Keratinocyte (primary cell): ENCODE data around the gene MLLT11. TPM values are rescaled to one million over a fixed set of nuclear protein-coding genes. Genes with fewer than 3 reads are reported as not detected.

Experiments
- DNase-seq: peaks from one replicate; pipeline ENCODE4 v3.0.0-alpha.2; 2011; ENCODE audit warnings: low read depth, missing footprints, low spot score
- FAIRE-seq: peaks from 2 replicates; lab custom pipeline; 2011; peaks lifted over from hg19 to GRCh38; lab: Jason Lieb, UNC
- H2AFZ ChIP-seq: 2 replicates; pipeline ENCODE4 v1.6.0; 2012; ENCODE audit warnings: low read length, control low read depth, inconsistent platforms; ENCODE audit not compliant: control insufficient read depth
- H3K27ac ChIP-seq: 2 replicates; pipeline ENCODE4 v1.5.1; 2011; ENCODE audit warnings: low read length; ENCODE audit not compliant: control insufficient read depth, insufficient read depth
- H3K27me3 ChIP-seq: 3 replicates; pipeline ENCODE4 v1.6.0; 2011; ENCODE audit warnings: low read length; ENCODE audit not compliant: control insufficient read depth, insufficient read depth; ENCODE audit errors: extremely low read depth
- H3K36me3 ChIP-seq, 2 experiments: 2 replicates in 1 of 2; 3 replicates in 1 of 2; pipeline ENCODE4 v1.5.1; 2011; ENCODE audit warnings: low read length in 2 of 2, mild to moderate bottlenecking in 1 of 2; ENCODE audit not compliant: control insufficient read depth in 2 of 2, insufficient read depth in 2 of 2; ENCODE audit errors: extremely low read depth in 1 of 2
- H3K4me1 ChIP-seq: 3 replicates; pipeline ENCODE4 v1.5.1; 2011; ENCODE audit warnings: low read length; ENCODE audit not compliant: control insufficient read depth, insufficient read depth; ENCODE audit errors: extremely low read depth
- H3K4me2 ChIP-seq: 3 replicates; pipeline ENCODE4 v1.6.0; 2011; ENCODE audit warnings: low read depth, low read length; ENCODE audit not compliant: control insufficient read depth, insufficient read depth; ENCODE audit errors: extremely low read depth
- H3K4me3 ChIP-seq, 3 experiments: fragments of 200-600 bp in 1 of 3; sonication (generic) in 1 of 3; 2 replicates in 2 of 3; 3 replicates in 1 of 3; pipeline ENCODE4 v1.5.1; 2011 to 2016; ENCODE audit warnings: low read length in 3 of 3, mild to moderate bottlenecking in 3 of 3, control low read depth in 2 of 3, inconsistent platforms in 1 of 3, low read depth in 1 of 3, mixed read lengths in 1 of 3, mixed run types in 1 of 3, moderate library complexity in 1 of 3; ENCODE audit not compliant: control insufficient read depth in 2 of 3, insufficient read depth in 2 of 3; ENCODE audit errors: extremely low read depth in 1 of 3
- H3K79me2 ChIP-seq: 2 replicates; pipeline ENCODE4 v1.6.0; 2012; ENCODE audit warnings: low read length; ENCODE audit not compliant: control insufficient read depth, insufficient read depth
- H3K9ac ChIP-seq: 3 replicates; pipeline ENCODE4 v1.6.0; 2011; ENCODE audit warnings: low read length; ENCODE audit not compliant: control insufficient read depth, insufficient read depth; ENCODE audit errors: extremely low read depth
- H3K9me1 ChIP-seq: 3 replicates; pipeline ENCODE4 v1.6.0; 2011; ENCODE audit warnings: low read length; ENCODE audit not compliant: control insufficient read depth, insufficient read depth; ENCODE audit errors: extremely low read depth
- H3K9me3 ChIP-seq: 2 replicates; pipeline ENCODE4 v1.5.1; 2012; ENCODE audit warnings: low read depth, low read length; ENCODE audit not compliant: control insufficient read depth
- H4K20me1 ChIP-seq: 3 replicates; pipeline ENCODE4 v1.6.0; 2011; ENCODE audit warnings: low read length; ENCODE audit not compliant: control insufficient read depth, insufficient read depth; ENCODE audit errors: extremely low read depth
- EZH2 ChIP-seq: IDR thresholded peaks from one replicate; pipeline ENCODE4 v1.6.1; 2012; ENCODE audit warnings: inconsistent platforms, mild to moderate bottlenecking, low read length, moderate library complexity
- dilution Hi-C: fragments of 300-500 bp; cut with MboI; formaldehyde crosslinking; loops from one replicate; pipeline ENCODE4 v1.7.0; 2020; ENCODE audit warnings: low sequenced_read_pairs; ENCODE audit not compliant: extremely low pct_ligation_motif_present
- polyA plus RNA-seq, 5 experiments: library from polyadenylated mRNA; depleted of rRNA in 3 of 5; stranded (reverse) in 3 of 5; stranded (forward) in 1 of 5; unstranded in 1 of 5; fragments of >200 nt; gene quantifications; 1 replicate in 1 of 5; 2 replicates in 3 of 5; 3 replicates in 1 of 5; pipeline versions ENCODE4 v1.2.1 to v1.2.3, GENCODE V29; 2011 to 2012; ENCODE audit warnings: missing spikeins in 2 of 5, low read depth in 1 of 5, low replicate concordance in 1 of 5
- TF ChIP-seq, protein P1 (sequence below), 3 experiments: IDR thresholded peaks in 1 of 3; conservative IDR thresholded peaks in 1 of 3; optimal IDR thresholded peaks in 1 of 3; 2 replicates in 2 of 3; 3 replicates in 1 of 3; pipeline versions ENCODE3 to v1.5.1; 2011; ENCODE audit warnings: low read length in 3 of 3, mild to moderate bottlenecking in 3 of 3, moderate library complexity in 2 of 3, control low read depth in 1 of 3, inconsistent platforms in 1 of 3; ENCODE audit not compliant: insufficient read depth in 2 of 3; ENCODE audit errors: extremely low read depth in 1 of 3

The MLLT11 gene
- polyA plus RNA-seq, 1 donor (not counting 4 experiments of a cell fraction or from before 2014, with no cell fraction given): 10.8 TPM

DNA sequence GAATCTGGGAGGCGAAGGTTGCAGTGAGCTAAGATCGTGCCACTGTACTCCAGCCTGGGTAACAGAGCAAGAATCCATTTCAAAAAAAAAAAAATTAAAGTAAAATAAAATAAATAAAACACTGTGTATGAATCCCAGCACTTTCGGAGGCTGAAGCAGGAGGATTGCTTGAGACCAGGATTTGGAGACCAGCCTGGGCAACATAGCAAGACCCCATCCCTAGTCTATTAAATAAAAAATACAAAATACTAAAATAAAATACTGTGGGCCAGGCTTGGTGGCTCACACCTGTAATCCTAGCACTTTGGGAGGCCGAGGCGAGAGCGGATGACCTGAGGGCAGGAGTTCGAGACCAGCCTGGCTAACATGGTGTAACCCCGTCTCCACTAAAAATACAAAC lies 28.0 kb upstream of the MLLT11 start:
- no peak for TF ChIP-seq EZH2
- TF ChIP-seq, protein P1, sequence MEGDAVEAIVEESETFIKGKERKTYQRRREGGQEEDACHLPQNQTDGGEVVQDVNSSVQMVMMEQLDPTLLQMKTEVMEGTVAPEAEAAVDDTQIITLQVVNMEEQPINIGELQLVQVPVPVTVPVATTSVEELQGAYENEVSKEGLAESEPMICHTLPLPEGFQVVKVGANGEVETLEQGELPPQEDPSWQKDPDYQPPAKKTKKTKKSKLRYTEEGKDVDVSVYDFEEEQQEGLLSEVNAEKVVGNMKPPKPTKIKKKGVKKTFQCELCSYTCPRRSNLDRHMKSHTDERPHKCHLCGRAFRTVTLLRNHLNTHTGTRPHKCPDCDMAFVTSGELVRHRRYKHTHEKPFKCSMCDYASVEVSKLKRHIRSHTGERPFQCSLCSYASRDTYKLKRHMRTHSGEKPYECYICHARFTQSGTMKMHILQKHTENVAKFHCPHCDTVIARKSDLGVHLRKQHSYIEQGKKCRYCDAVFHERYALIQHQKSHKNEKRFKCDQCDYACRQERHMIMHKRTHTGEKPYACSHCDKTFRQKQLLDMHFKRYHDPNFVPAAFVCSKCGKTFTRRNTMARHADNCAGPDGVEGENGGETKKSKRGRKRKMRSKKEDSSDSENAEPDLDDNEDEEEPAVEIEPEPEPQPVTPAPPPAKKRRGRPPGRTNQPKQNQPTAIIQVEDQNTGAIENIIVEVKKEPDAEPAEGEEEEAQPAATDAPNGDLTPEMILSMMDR (optimal IDR thresholded peaks at IDR 0.05 in 1 of 3, IDR thresholded peaks at IDR 0.05 in 1 of 3, conservative IDR thresholded peaks at IDR 0.05 in 1 of 3; ENCODE audit: extremely low read depth in 1 of 3, insufficient read depth in 2 of 3, low read length in 3 of 3): no peak
- dilution Hi-C loops: no loop called here
- FAIRE-seq: no peak

DNA sequence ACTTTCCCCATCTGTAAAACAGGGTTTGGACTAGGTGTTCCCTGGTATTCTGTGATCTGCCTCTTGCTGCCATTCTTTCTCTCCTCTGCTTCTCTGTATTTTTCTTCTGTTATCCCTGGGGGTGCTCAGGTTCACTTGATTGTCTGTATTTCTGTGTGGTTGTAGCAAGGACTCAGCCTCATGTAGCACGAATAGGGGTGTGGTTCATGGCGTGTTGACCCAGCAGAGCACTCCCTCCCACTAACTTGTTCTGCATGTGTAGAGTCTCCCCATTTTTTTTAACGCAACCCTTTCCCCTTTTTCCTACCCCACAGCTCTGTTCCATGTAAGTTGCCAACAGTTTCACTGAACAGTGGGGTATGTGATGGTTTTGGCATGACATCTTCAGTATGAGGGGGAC lies 25.0 kb upstream of the MLLT11 start:
- DNase-seq: no peak
- no peak for TF ChIP-seq EZH2
- TF ChIP-seq, protein P1 (optimal IDR thresholded peaks at IDR 0.05 in 1 of 3, IDR thresholded peaks at IDR 0.05 in 1 of 3, conservative IDR thresholded peaks at IDR 0.05 in 1 of 3; ENCODE audit: extremely low read depth in 1 of 3, insufficient read depth in 2 of 3, low read length in 3 of 3): no peak
- peaks cover 19% of the 10 kb centered on the region for H3K4me1 ChIP-seq
- H3K27ac ChIP-seq: no peak overlapping the region
- no peaks in the 10 kb centered on the region for H3K79me2 ChIP-seq
- no peaks in the 10 kb centered on the region for H3K27me3 ChIP-seq
- dilution Hi-C loops: no loop called here
- no peak overlapping the region for H2AFZ ChIP-seq
- no peaks in the 10 kb centered on the region for H3K9me1 ChIP-seq
- peaks cover 0 to 4% of the 10 kb centered on the region in 2 experiments for H3K36me3 ChIP-seq
- no peak for FAIRE-seq
- H3K4me2 ChIP-seq: no peak overlapping the region
- H3K9ac ChIP-seq: no peak overlapping the region
- no peak overlapping the region for H3K4me3 ChIP-seq
- H3K9me3 ChIP-seq: no peaks in the 10 kb centered on the region
- no peaks in the 10 kb centered on the region for H4K20me1 ChIP-seq

More for the DNA sequence above, 28.0 kb upstream of the MLLT11 start:
- DNase-seq: no peak
- peaks cover 19% of the 10 kb centered on the region for H3K4me1 ChIP-seq
- no peaks in the 10 kb centered on the region for H3K79me2 ChIP-seq
- H3K9ac ChIP-seq: no peak overlapping the region
- H3K9me3 ChIP-seq: no peaks in the 10 kb centered on the region
- no peaks in the 10 kb centered on the region for H3K27me3 ChIP-seq
- H4K20me1 ChIP-seq: no peaks in the 10 kb centered on the region
- no peak overlapping the region for H3K27ac ChIP-seq
- H3K36me3 ChIP-seq: peaks cover 2 to 14% of the 10 kb centered on the region in 2 experiments
- no peaks in the 10 kb centered on the region for H3K9me1 ChIP-seq
- H2AFZ ChIP-seq: no peak overlapping the region
- no peak overlapping the region for H3K4me2 ChIP-seq
- no peak overlapping the region for H3K4me3 ChIP-seq
